Small intestine (tissue), 16 donors: ENCODE data around the gene MAP3K12. TPM values are rescaled to one million over a fixed set of nuclear protein-coding genes. Genes with fewer than 3 reads are reported as not detected.
"Not testable (repeated sequence)": the region's sequence is repeated elsewhere in the genome, so short reads cannot be mapped to it uniquely, and the experiment has no call there.

ENCODE experiments used
- DNase-seq, 2 donors: peaks; one replicate each; pipeline versions ENCODE4 v3.0.0 to v3.0.0-alpha.2; 2013
- FAIRE-seq: peaks from 2 replicates; lab custom pipeline; 2012; peaks lifted over from hg19 to GRCh38; lab: Jason Lieb, UNC
- H3K27ac ChIP-seq, 3 donors: one replicate each; pipeline ENCODE4 v1.5.1; 2013; ENCODE audit warnings: low read length in 2 of 3, mild to moderate bottlenecking in 2 of 3, control low read depth in 1 of 3, inconsistent platforms in 1 of 3, low read depth in 1 of 3, moderate library complexity in 1 of 3
- H3K27me3 ChIP-seq, 3 donors: one replicate each; pipeline ENCODE4 v1.6.1; 2013; ENCODE audit warnings: low read length in 3 of 3, inconsistent platforms in 1 of 3; ENCODE audit not compliant: control insufficient read depth in 3 of 3, insufficient read depth in 3 of 3
- H3K36me3 ChIP-seq, 3 donors: one replicate each; pipeline ENCODE4 v1.6.1; 2013; ENCODE audit warnings: low read length in 3 of 3, inconsistent platforms in 1 of 3, low read depth in 1 of 3, mild to moderate bottlenecking in 1 of 3, moderate library complexity in 1 of 3; ENCODE audit not compliant: control insufficient read depth in 3 of 3, insufficient read depth in 2 of 3
- H3K4me1 ChIP-seq, 3 donors: one replicate each; pipeline ENCODE4 v1.6.1; 2013; ENCODE audit warnings: low read length in 2 of 3, inconsistent platforms in 1 of 3, low read depth in 1 of 3, mild to moderate bottlenecking in 1 of 3, moderate library complexity in 1 of 3; ENCODE audit not compliant: control insufficient read depth in 3 of 3, insufficient read depth in 2 of 3
- H3K4me3 ChIP-seq, 3 donors: one replicate each; pipeline ENCODE4 v1.5.1; 2013; ENCODE audit warnings: low read length in 3 of 3, control low read depth in 1 of 3, inconsistent platforms in 1 of 3, low read depth in 1 of 3, mild to moderate bottlenecking in 1 of 3, moderate library complexity in 1 of 3
- H3K9me3 ChIP-seq, 2 donors: one replicate each; pipeline ENCODE4 v1.6.1; 2013; ENCODE audit warnings: low read depth in 1 of 2, low read length in 1 of 2; ENCODE audit not compliant: control insufficient read depth in 2 of 2, insufficient read depth in 1 of 2
- WGBS, 3 donors: extraction: QIAGEN DNeasy Blood & Tissue Kit; methylation state at CpG; one replicate each; pipeline ENCODE4 v1.1.7; 2013; 5-methylcytosine and 5-hydroxymethylcytosine counted together
- long read RNA-seq, 10 donors: transcript quantifications; one replicate each; lab custom pipeline, GENCODE V29; 2026
- polyA plus RNA-seq, 4 donors: library from polyadenylated mRNA; stranded (reverse) in 3 of 4; unstranded in 1 of 4; fragments of 200-250 nt in 3 of 4; fragments of 120-200 nt in 1 of 4; gene quantifications; one replicate each; pipeline versions ENCODE4 v1.2.1 to v1.2.3, GENCODE V29; 2013
- donor health status: healthy with polysubstance abuse.
- donor health status: control.
- donor health status: control.
- donor health status: Bipolar disorder and iron deficiency.
- donor health status: healthy.

The MAP3K12 gene
- polyA plus RNA-seq: 1 to 10 TPM in 3 of 4 donors, under 1 TPM in 1; 0.67 to 9.0 (median 4.3) TPM
- long read RNA-seq, donor 1, partial matches to known transcripts: 6 of 8 reads
- long read RNA-seq, donor 1, other reads (novel, unspliced or antisense): 0 of 8 reads
- long read RNA-seq, donor 2: 0 reads
- long read RNA-seq, donor 3, partial matches to known transcripts: 0 of 1 reads
- long read RNA-seq, donor 3, other reads (novel, unspliced or antisense): 0 of 1 reads
- long read RNA-seq, donor 4: 0 reads
- long read RNA-seq, donor 5, partial matches to known transcripts: 0 of 1 reads
- long read RNA-seq, donor 5, other reads (novel, unspliced or antisense): 0 of 1 reads
- long read RNA-seq, donor 6, full-length matches to known transcripts: 2 of 2 reads
- long read RNA-seq, donor 6, partial matches to known transcripts: 0 of 2 reads
- long read RNA-seq, donor 6, other reads (novel, unspliced or antisense): 0 of 2 reads
- long read RNA-seq, donor 7: 0 reads
- long read RNA-seq, donor 8, partial matches to known transcripts: 56 of 56 reads
- long read RNA-seq, donor 8, other reads (novel, unspliced or antisense): 0 of 56 reads
- long read RNA-seq, donor 9: 0 reads
- long read RNA-seq, donor 10, partial matches to known transcripts: 0 of 5 reads
- long read RNA-seq, donor 10, other reads (novel, unspliced or antisense): 0 of 5 reads

GRCh38 chr12:53499266-53500141 is at the start of gene MAP3K12:
MAP3K12 (minus strand) TSS chr12:53499458; CDS start chr12:53487391, 12,067 bp downstream.
- H3K27me3 ChIP-seq: peaks cover 0 to 3% (median 0%) of the 10 kb centered on the region in 3 donors
- H3K27ac ChIP-seq: peak within 1 kb of the TSS; percentile 80 to 98 (median 98)
- H3K36me3 ChIP-seq: peaks cover 0 to 19% (median 0%) of the 10 kb centered on the region in 3 donors
- WGBS, 3 donors: 1% methylated on average over 38 to 51 of the region's 51 CpGs
- H3K4me3 ChIP-seq: peak within 1 kb of the TSS; percentile 37 to 61 (median 38)
- FAIRE-seq (no peak), DNase-seq (peak; percentile 39 to 59)
- H3K9me3 ChIP-seq: no peaks in the 10 kb centered on the region
- H3K4me1 ChIP-seq: peaks cover 4 to 38% (median 5%) of the 10 kb centered on the region in 3 donors

- H3K4me1 ChIP-seq, H3K4me3 ChIP-seq, H3K27me3 ChIP-seq, H3K9me3 ChIP-seq, DNase-seq, FAIRE-seq, H3K27ac ChIP-seq: not testable (repeated sequence)
- 96 to 98% (median 97%) methylated on average over 6 of the region's 6 CpGs for WGBS, 3 donors
- peaks cover 6 to 45% (median 6%) of the 10 kb centered on the region in 3 donors for H3K36me3 ChIP-seq
These were observed 49.1 kb upstream of the MAP3K12 start for GRCh38 chr12:53548354-53548753.

- Histone ChIP-seq H3K36me3 (peaks cover 1 to 51% (median 3%) of the 10 kb centered on the region in 3 donors), H3K27ac (peak overlapping the region in 1 of 3 donors; percentile 58), H3K9me3 (no peaks in the 10 kb centered on the region), H3K27me3 (no peaks in the 10 kb centered on the region), H3K4me3 (no peak overlapping the region), H3K4me1 (no peaks in the 10 kb centered on the region)
- DNase-seq: peak; percentile 54 to 62
- FAIRE-seq: no peak
- WGBS, 3 donors: 21 to 31% (median 30%) methylated on average over 5 of the region's 5 CpGs
These were observed 44.3 kb upstream of the MAP3K12 start for GRCh38 chr12:53543539-53543938.

- H3K9me3 ChIP-seq: no peaks in the 10 kb centered on the region
- H3K27me3 ChIP-seq: no peaks in the 10 kb centered on the region
- H3K27ac ChIP-seq: no peak overlapping the region
- FAIRE-seq (no peak), DNase-seq (no peak)
- no peak overlapping the region for H3K4me3 ChIP-seq
- 97 to 100% (median 97%) methylated on average over 3 of the region's 3 CpGs for WGBS, 3 donors
- peaks cover 0 to 3% (median 0%) of the 10 kb centered on the region in 3 donors for H3K4me1 ChIP-seq
- peaks cover 3 to 55% (median 8%) of the 10 kb centered on the region in 3 donors for H3K36me3 ChIP-seq
These were observed 40.3 kb upstream of the MAP3K12 start for GRCh38 chr12:53539526-53539925.

GRCh38 chr12:53538209-53538689 is 39.0 kb upstream of the MAP3K12 start:
- peak; percentile 76 to 85 for DNase-seq
- 21 to 38% (median 38%) methylated on average over 1 of the region's 1 CpG for WGBS, 3 donors
- Histone ChIP-seq H3K9me3 (no peaks in the 10 kb centered on the region), H3K4me3 (no peak overlapping the region), H3K4me1 (peaks cover 0 to 3% (median 0%) of the 10 kb centered on the region in 3 donors), H3K27ac (peak overlapping the region in 2 of 3 donors; percentile 10 to 43), H3K36me3 (peaks cover 3 to 56% (median 11%) of the 10 kb centered on the region in 3 donors), H3K27me3 (no peaks in the 10 kb centered on the region)
- no peak for FAIRE-seq

- Histone ChIP-seq H3K9me3 (no peaks in the 10 kb centered on the region), H3K27me3 (no peaks in the 10 kb centered on the region), H3K4me3 (no peak overlapping the region), H3K36me3 (peaks cover 10 to 61% (median 18%) of the 10 kb centered on the region in 3 donors), H3K4me1 (peaks cover 0 to 3% (median 0%) of the 10 kb centered on the region in 3 donors), H3K27ac (no peak overlapping the region)
- FAIRE-seq (no peak), DNase-seq (no peak)
- WGBS, 3 donors: 83 to 93% (median 91%) methylated on average over 3 of the region's 3 CpGs
These were observed 37.7 kb upstream of the MAP3K12 start for GRCh38 chr12:53536962-53537361.

GRCh38 chr12:53533471-53533870 is 34.2 kb upstream of the MAP3K12 start:
- no peaks in the 10 kb centered on the region for H3K27me3 ChIP-seq

More at GRCh38 chr12:53533471-53533870, 34.2 kb upstream of the MAP3K12 start:
- 84 to 96% (median 92%) methylated on average over 2 of the region's 2 CpGs for WGBS, 3 donors
- H3K36me3 ChIP-seq: peaks cover 13 to 65% (median 28%) of the 10 kb centered on the region in 3 donors
- FAIRE-seq: no peak
- no peak for DNase-seq
- no peak overlapping the region for H3K4me3 ChIP-seq
- no peak overlapping the region for H3K27ac ChIP-seq
- H3K9me3 ChIP-seq: no peaks in the 10 kb centered on the region
- peaks cover 0 to 3% (median 0%) of the 10 kb centered on the region in 3 donors for H3K4me1 ChIP-seq
